GM23248 (cell line): Measurements from ENCODE around the gene KIAA1671. TPM values are rescaled to one million over a fixed set of nuclear protein-coding genes. Genes with fewer than 3 reads are reported as not detected.
A peak's percentile ranks its signal among the peaks of the same experiment; 100 is the strongest.

Source experiments
- DNase-seq: peaks from one replicate; pipeline ENCODE4 v3.0.0-alpha.2; 2015
- H2AFZ ChIP-seq: fragments of 200-600 bp; sonication (generic); 2 replicates; pipeline ENCODE4 v1.6.1; 2016; ENCODE audit warnings: antibody characterized with exemption
- H3F3A ChIP-seq: fragments of 200-600 bp; sonication (generic); 2 replicates; pipeline ENCODE4 v1.6.1; 2016; ENCODE audit warnings: mild to moderate bottlenecking, antibody characterized with exemption, mixed run types; ENCODE audit not compliant: insufficient read depth
- H3K27ac ChIP-seq: fragments of 200-600 bp; sonication (generic); 2 replicates; pipeline ENCODE4 v1.5.1; 2016; ENCODE audit warnings: mild to moderate bottlenecking
- H3K27me3 ChIP-seq: fragments of 200-600 bp; sonication (generic); replicated peaks from 2 replicates; pipeline ENCODE4 v1.6.1; 2016; ENCODE audit warnings: mild to moderate bottlenecking; ENCODE audit not compliant: insufficient read depth
- H3K36me3 ChIP-seq: fragments of 200-600 bp; sonication (generic); 2 replicates; pipeline ENCODE4 v1.6.1; 2016; ENCODE audit warnings: low read depth, mild to moderate bottlenecking
- H3K4me1 ChIP-seq: fragments of 200-600 bp; sonication (generic); 2 replicates; pipeline ENCODE4 v1.6.1; 2016; ENCODE audit warnings: mild to moderate bottlenecking; ENCODE audit not compliant: insufficient read depth
- H3K4me2 ChIP-seq: fragments of 200-600 bp; sonication (generic); one replicate; pipeline ENCODE4 v1.6.1; 2016; ENCODE audit warnings: mild to moderate bottlenecking; ENCODE audit not compliant: unreplicated experiment
- H3K4me3 ChIP-seq: fragments of 200-600 bp; sonication (generic); 2 replicates; pipeline ENCODE4 v1.5.1; 2016; ENCODE audit warnings: mild to moderate bottlenecking
- H3K79me2 ChIP-seq: fragments of 200-600 bp; sonication (generic); 2 replicates; pipeline ENCODE4 v1.6.1; 2016; ENCODE audit warnings: mild to moderate bottlenecking; ENCODE audit not compliant: insufficient read depth
- H3K9ac ChIP-seq: fragments of 200-600 bp; sonication (generic); 2 replicates; pipeline ENCODE4 v1.6.1; 2016; ENCODE audit warnings: mild to moderate bottlenecking
- H3K9me2 ChIP-seq: fragments of 200-600 bp; sonication (generic); 2 replicates; pipeline ENCODE4 v1.6.1; 2016; ENCODE audit warnings: mixed run types, mild to moderate bottlenecking, moderate library complexity; ENCODE audit not compliant: insufficient read depth
- H3K9me3 ChIP-seq: fragments of 200-600 bp; sonication (generic); one replicate; pipeline ENCODE4 v1.6.1; 2017; ENCODE audit warnings: low read depth
- H4K20me1 ChIP-seq: fragments of 200-600 bp; sonication (generic); 2 replicates; pipeline ENCODE4 v1.6.0; 2016; ENCODE audit not compliant: insufficient read depth
- EZH2 ChIP-seq: fragments of 200-600 bp; sonication (generic); IDR thresholded peaks from 2 replicates; pipeline ENCODE4 v1.6.1; 2018; ENCODE audit warnings: antibody characterized with exemption, mild to moderate bottlenecking; ENCODE audit not compliant: insufficient read depth, poor library complexity, severe bottlenecking
- EZH2phosphoT487 ChIP-seq: fragments of 200-600 bp; sonication (generic); IDR thresholded peaks from 2 replicates; pipeline ENCODE4 v1.6.1; 2018; ENCODE audit warnings: antibody characterized with exemption, moderate library complexity, mild to moderate bottlenecking, low read depth; ENCODE audit not compliant: insufficient read depth
- WGBS, 2 experiments: methylation state at CpG; one replicate each; pipeline ENCODE4 v1.1.6; 2015 to 2017; ENCODE audit warnings: low lambda C conversion rate in 2 of 2, low coverage in 1 of 2; ENCODE audit errors: missing lambda C conversion rate in 2 of 2; 5-methylcytosine and 5-hydroxymethylcytosine counted together
- in situ Hi-C: fragments of 300-500 bp; cut with MboI; formaldehyde crosslinking; loops from 2 replicates; pipeline ENCODE4 v1.15.0; 2020
- polyA plus RNA-seq: library from polyadenylated mRNA; unstranded; fragments of >200 nt; fragmentation: Nextera tagmentation; extraction: Ambion mirVana; gene quantifications from 2 replicates; pipeline ENCODE4 v1.2.1, GENCODE V29; 2016
- total RNA-seq: library from RNA; depleted of rRNA; stranded (reverse); fragments of >200 nt; shearing (Covaris generic); gene quantifications from 2 replicates; pipeline ENCODE4 v1.2.3, GENCODE V29; 2014

Gene KIAA1671
- total and polyA plus RNA-seq, 2 experiments from 2014 or later = 0.25 to 0.76 TPM

DNA sequence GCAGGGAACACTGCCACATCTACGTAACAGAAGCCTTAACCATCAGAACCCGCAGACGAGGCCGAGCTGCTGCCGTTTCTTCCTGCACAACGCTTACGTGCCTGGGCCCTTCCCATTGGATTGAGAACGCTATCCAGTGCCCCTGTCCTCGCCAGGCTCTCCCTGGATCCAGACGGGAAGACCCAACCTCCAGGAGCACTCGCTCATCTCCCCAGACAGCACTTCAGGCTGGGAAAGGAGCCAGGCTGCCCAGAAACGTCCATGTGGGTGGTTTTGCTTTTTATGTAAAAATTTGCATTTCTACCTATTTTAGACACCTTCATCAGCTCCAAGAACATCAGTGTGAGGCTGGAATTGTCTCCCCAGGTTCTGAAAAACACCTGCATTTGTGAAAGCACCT lies 239.9 kb downstream of the KIAA1671 start:
- Histone ChIP-seq H4K20me1 (no peaks in the 10 kb centered on the region), H3K4me3 (no peak overlapping the region), H3K79me2 (no peaks in the 10 kb centered on the region), H3K4me2 (no peak overlapping the region), H3K36me3 (no peaks in the 10 kb centered on the region), H3K27me3 (no peaks in the 10 kb centered on the region), H3F3A (no peaks in the 10 kb centered on the region), H3K9ac (no peak overlapping the region), H3K27ac (no peak overlapping the region), H3K9me3 (no peaks in the 10 kb centered on the region), H3K4me1 (no peaks in the 10 kb centered on the region), H3K9me2 (no peaks in the 10 kb centered on the region), H2AFZ (no peak overlapping the region)
- DNase-seq = no peak
- no peak for TF ChIP-seq EZH2
- TF ChIP-seq EZH2phosphoT487 = no peak
- in situ Hi-C loops = no loop called here
- 55 to 58% methylated on average over 12 of the region's 12 CpGs for WGBS, 2 experiments

DNA sequence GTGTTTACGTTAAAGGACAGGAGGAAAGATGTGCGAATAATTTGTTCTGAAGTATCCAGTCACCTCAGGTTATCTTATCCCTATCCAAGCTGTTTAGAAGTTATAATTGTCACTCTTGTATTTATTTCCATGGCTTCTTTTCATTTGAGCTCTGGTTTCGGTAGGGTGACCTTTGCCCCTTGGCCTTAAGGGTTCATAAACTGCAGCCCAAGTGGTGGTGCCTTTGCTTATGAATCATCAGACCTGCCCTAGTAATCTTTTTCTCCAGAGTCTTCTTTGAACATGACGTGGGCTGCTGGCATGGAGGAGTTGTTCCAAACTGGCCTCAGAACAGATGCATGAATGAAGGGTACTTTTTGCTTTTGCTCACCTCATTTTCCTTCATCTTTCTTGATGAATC lies 240.6 kb downstream of the KIAA1671 start:
- Histone ChIP-seq H3K4me1 (no peaks in the 10 kb centered on the region), H3K36me3 (no peaks in the 10 kb centered on the region), H2AFZ (no peak overlapping the region), H3F3A (no peaks in the 10 kb centered on the region), H3K27ac (no peak overlapping the region), H3K9me2 (no peaks in the 10 kb centered on the region), H3K4me3 (no peak overlapping the region), H3K79me2 (no peaks in the 10 kb centered on the region), H4K20me1 (no peaks in the 10 kb centered on the region), H3K9me3 (no peaks in the 10 kb centered on the region), H3K4me2 (no peak overlapping the region), H3K27me3 (no peaks in the 10 kb centered on the region), H3K9ac (no peak overlapping the region)
- 27 to 30% methylated on average over 4 of the region's 4 CpGs for WGBS, 2 experiments
- TF ChIP-seq EZH2phosphoT487 = no peak
- in situ Hi-C loops = no loop called here
- DNase-seq = no peak

DNA sequence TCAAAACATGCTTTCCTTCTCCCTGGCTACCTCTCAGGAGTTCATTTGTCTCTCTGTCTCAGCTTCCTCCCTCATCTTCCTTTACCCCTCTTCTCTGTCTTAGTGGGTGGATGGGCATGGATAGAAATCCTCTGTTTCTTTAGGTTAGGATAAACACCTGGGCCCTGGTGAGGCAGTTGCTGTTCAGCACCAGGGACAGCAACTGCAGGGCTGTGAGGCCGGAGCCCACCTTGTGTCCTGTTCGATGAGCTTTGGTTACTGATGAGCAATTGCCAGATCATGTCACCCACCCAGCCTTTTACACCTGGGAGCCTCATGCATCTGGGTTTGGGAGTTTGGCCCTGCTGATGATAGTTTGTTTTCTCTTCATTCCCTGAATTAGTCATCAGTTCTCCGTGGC lies 241.0 kb downstream of the KIAA1671 start:
- Histone ChIP-seq H3K4me1 (no peaks in the 10 kb centered on the region), H3K27me3 (no peaks in the 10 kb centered on the region), H3K36me3 (no peaks in the 10 kb centered on the region), H3K79me2 (no peaks in the 10 kb centered on the region), H3K27ac (no peak overlapping the region), H3K9me2 (no peaks in the 10 kb centered on the region), H3K4me2 (no peak overlapping the region), H3F3A (no peaks in the 10 kb centered on the region), H3K4me3 (no peak overlapping the region), H2AFZ (no peak overlapping the region), H3K9ac (no peak overlapping the region), H3K9me3 (no peaks in the 10 kb centered on the region), H4K20me1 (no peaks in the 10 kb centered on the region)
- DNase-seq = peak; percentile 7
- in situ Hi-C loops = no loop called here
- no peak for TF ChIP-seq EZH2phosphoT487
- no peak for TF ChIP-seq EZH2
- WGBS, 2 experiments = 27 to 31% methylated on average over 3 of the region's 3 CpGs

DNA sequence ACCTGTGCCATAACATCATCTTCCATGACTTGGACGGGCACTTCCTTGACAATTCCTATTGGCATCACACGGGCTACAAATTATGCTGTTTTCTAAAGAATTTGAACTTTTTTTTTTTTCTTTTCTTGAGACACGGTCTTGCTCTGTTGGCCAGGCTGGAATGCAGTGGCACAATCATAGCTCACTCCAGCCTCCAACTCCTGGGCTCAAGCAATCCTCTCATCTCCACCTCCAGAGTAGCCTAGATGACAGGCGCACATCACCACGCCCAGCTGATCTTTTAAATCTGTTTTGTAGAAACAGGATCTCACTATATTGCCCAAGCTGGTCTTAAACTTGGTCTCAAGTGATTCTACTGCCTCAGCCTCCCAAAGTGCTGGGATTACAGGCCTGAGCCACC lies 243.8 kb downstream of the KIAA1671 start:
- H3K4me2 ChIP-seq = no peak overlapping the region
- no peaks in the 10 kb centered on the region for H3F3A ChIP-seq
- no peak overlapping the region for H3K27ac ChIP-seq
- no peak overlapping the region for H3K9ac ChIP-seq
- H2AFZ ChIP-seq = no peak overlapping the region
- no peaks in the 10 kb centered on the region for H3K27me3 ChIP-seq
- 41 to 43% methylated on average over 5 of the region's 5 CpGs for WGBS, 2 experiments
- H4K20me1 ChIP-seq = no peaks in the 10 kb centered on the region
- H3K36me3 ChIP-seq = no peaks in the 10 kb centered on the region
- H3K9me2 ChIP-seq = no peaks in the 10 kb centered on the region
- H3K79me2 ChIP-seq = no peaks in the 10 kb centered on the region
- H3K4me3 ChIP-seq = no peak overlapping the region
- in situ Hi-C loops = no loop called here
- no peaks in the 10 kb centered on the region for H3K9me3 ChIP-seq
- no peak for DNase-seq
- TF ChIP-seq EZH2phosphoT487 = no peak
- no peak for TF ChIP-seq EZH2
- no peaks in the 10 kb centered on the region for H3K4me1 ChIP-seq

DNA sequence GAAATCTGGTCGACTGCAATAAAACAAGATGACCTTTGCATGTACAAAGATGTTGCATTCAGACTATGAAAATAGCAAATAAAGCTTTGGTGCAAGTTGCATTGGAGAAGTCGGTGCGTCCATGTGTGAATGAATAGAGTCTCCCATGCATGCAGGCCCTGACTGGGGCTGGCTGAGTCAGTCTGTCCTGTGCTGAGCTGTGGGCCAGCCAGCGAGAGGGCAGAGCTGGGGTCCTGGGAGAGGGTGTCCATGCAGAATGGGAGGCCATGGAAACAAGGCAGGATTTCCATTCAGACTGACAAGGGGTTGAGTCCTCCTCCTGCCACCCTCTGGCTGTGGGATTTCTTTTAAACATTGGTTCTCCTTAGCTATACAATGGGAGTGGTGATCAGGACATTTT lies 244.8 kb downstream of the KIAA1671 start:
- WGBS, 2 experiments = 44 to 59% methylated on average over 4 of the region's 4 CpGs
- no peaks in the 10 kb centered on the region for H3K9me3 ChIP-seq
- no peak overlapping the region for H3K4me2 ChIP-seq
- no peaks in the 10 kb centered on the region for H3F3A ChIP-seq
- H3K9ac ChIP-seq = no peak overlapping the region
- no peak for DNase-seq
- no peaks in the 10 kb centered on the region for H3K9me2 ChIP-seq
- peaks cover 5% of the 10 kb centered on the region; the same call in 1 of the 2 replicates for H3K27me3 ChIP-seq
- no peaks in the 10 kb centered on the region for H3K36me3 ChIP-seq
- no peak overlapping the region for H3K27ac ChIP-seq
- no peak for TF ChIP-seq EZH2phosphoT487
- no peaks in the 10 kb centered on the region for H3K4me1 ChIP-seq
- in situ Hi-C loops = no loop called here
- H2AFZ ChIP-seq = no peak overlapping the region
- no peak overlapping the region for H3K4me3 ChIP-seq
- H3K79me2 ChIP-seq = no peaks in the 10 kb centered on the region
- H4K20me1 ChIP-seq = no peaks in the 10 kb centered on the region
